Measurements from ENCODE around the gene DCAF4.
A peak's percentile ranks its signal among the peaks of the same experiment; 100 is the strongest.

The DCAF4 gene

GRCh38 chr14:72926292-72927028, at the start of gene DCAF4:
TSS of gene DCAF4 (plus strand) at chr14:72926464. CDS start at chr14:72937979, 11,515 bp downstream.
- no peak for DNase-seq

DNA sequence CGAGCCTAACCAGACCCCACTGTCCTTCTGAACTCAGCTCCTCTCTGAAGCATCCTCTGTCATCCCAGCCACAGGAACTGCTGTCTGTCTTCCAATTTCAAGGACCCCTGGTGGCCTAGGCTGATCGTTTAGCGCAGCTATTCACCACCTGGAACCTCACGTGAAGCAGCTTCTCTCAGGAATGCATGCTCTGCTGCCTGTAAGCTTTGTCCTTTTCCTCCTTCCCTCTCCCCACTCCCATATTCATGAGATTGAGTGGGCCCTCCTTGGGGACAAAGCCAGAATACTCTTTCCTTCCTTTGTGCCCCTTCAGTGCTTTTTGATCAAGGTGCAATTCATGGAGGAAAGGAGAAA, 49.6 kb upstream of the DCAF4 start:
- DNase-seq, result no peak

GRCh38 chr14:72878746-72879145, 47.5 kb upstream of the DCAF4 start:
- DNase-seq, result no peak

DNA sequence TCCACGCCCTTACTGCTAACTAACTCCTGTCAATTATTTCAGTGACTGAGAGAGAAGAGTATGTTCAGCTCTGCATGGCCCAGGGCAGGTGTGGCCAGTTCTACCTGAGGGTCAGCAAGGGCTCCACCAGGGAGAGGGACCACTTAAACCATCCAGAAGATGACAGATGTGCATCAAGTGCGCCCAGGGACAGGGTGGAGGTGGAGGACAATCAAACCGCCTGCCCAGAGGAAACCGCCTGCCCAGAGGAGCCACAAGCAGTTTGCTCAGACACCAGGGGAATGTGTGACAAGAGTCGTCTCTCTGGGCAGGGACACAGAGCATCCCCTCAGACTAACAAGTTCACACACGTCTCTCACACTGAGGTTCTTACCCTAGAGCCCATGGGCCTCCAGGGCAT, 46.8 kb upstream of the DCAF4 start:
- DNase-seq, result no peak

GRCh38 chr14:72880164-72880563, 46.1 kb upstream of the DCAF4 start:
- no peak for DNase-seq

DNA sequence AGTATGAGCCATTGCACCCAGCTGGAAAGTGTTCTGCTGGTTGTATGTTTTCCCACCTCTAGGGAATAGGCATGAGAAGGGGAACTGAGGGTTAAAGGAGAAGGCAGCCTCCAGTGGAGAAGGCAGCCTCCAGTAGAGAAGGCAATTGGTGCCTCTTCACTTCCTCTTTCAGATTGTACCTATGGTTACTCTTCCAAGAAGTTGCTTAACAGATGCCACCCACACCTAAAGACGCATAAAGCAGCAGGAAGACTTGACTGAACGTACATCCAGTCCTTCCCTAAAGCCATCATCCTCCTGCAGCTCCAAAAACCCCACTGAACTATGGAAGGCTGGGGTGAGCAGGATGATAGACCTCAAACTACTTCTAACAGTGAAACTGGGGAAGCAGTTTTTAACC, 45.4 kb upstream of the DCAF4 start:
- DNase-seq, result no peak

GRCh38 chr14:72881543-72881942, 44.7 kb upstream of the DCAF4 start:
- no peak for DNase-seq

- DNase-seq, result no peak
Measured at GRCh38 chr14:72882047-72882446, 44.2 kb upstream of the DCAF4 start.

- no peak for DNase-seq
Measured at GRCh38 chr14:72882463-72882862, 43.8 kb upstream of the DCAF4 start.

GRCh38 chr14:72883109-72883508, 43.2 kb upstream of the DCAF4 start:
- DNase-seq, result no peak

- DNase-seq, result no peak
Measured at GRCh38 chr14:72883961-72884360, 42.3 kb upstream of the DCAF4 start.

DNA sequence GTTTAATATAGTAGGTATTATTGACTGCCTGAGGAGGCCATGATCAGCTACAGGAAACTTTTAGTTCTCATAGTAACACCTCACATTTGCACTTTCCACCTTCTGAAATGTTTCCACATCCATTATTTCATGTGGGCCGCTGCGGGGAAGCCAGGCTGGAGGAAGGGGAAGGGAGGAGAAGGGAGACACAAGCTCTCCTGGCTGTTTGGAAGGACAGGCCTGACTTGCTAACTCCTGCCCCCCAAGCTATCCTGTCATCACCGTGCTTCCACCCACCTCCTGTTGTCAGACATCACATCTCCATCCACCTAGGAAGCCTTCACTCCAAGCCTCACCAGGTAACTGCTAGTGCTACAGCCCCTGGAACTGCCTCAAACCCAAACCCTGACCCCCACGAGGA, 41.9 kb upstream of the DCAF4 start:
- DNase-seq, result no peak

DNA sequence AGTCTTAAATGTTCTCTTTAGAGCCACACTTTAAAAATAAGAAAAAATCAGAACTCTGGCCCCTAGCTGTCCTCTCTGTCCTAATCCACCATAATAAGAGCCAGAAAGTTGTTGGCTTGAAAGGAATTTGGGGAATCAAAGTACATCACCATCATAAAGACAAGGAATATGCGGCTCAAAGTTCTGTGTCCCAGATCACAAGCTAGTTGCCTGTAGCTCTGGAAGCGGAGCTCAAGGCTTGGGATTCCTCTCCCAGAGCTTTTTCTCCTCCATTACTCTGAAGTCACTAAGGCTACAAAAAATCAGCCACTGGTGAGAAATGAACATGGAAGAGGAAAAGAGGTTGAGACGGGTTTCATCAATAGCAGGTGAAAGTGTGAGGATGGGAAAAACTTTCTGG, 38.8 kb upstream of the DCAF4 start:
- no peak for DNase-seq

GRCh38 chr14:72888192-72888591, 38.1 kb upstream of the DCAF4 start:
- no peak for DNase-seq

DNA sequence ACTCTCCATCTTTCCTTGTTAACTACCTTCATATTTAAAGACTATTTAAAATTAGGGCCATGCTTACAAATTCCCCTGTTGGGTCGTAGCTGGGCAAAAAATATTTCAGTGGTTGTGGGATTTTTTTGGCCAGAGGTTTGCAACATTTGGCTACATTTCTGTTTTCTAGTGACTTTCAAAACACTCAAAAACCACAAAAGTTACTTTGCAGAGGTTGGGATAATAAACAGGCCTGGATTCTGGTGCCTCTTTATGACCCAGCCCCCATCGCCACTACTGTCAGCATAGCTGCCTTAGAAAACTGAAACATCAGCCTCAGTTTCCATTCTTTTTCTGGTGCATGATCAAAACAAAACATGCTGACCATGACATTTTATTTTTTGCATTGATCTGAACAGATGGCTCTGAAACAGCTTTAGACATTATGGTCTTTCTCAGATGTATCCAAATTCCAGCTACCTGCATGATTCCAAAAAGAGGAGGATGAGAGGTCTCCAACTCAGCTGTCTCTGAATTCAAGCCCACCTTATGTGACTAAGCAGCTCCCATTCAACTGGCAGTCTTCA, 37.5 kb upstream of the DCAF4 start:
- DNase-seq, result no peak

DNA sequence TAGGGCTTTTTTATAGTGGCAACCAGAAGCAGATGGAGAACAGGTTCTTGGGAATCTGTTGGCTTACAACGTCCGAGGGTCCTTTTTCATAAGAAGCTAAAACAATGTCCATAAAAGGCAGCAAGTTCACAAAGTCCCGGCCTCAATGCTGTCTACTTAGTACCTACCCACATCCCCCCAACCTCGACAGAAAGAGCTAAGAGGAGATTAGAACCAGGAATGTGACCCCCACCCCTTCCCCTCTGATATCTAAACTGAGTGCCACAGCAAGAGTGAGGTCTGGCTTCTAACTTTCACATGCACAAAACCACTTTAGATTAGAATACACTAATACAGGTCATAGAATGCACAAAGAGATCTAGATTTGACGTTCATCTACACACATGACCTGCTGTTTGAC, 36.9 kb upstream of the DCAF4 start:
- DNase-seq, result no peak

GRCh38 chr14:72891666-72892102, 34.6 kb upstream of the DCAF4 start:
- no peak for DNase-seq

DNA sequence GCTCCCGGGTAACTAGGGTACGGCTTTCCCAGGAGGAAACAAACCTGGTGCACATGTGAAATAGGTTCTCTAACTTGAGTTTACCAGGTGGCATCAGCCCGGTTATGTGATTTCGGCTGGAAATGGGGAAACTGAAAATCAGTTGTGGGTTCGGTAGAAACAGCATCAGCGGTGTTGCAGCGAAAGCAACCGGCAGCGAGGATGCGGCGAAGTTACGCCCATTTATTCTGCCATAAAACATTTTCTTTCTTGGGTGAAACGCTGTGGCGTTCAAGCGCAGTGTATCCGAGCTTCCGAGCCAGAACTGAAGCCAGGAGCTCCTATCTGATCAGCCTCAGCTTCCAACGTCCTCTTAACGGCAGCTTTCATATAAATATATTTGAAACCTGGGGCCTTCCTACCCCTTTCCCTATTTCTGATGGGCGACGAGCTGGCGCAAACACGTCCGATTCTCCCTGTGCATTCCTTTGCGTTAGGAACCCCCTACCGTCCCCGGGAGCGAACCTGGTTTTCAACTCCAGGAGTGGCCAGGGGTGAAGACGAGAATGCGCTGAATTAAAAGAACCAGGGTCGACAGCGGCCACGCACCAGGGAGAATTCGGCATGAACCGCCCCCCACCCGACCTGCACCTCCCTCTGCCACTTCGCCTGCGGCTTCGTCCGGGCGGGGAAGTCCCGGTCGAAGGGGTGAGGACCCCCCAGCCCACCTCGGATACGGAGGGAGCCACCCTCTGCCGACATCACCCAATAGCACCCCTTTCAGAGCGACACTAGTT, 34.0 kb upstream of the DCAF4 start:
- peak; percentile 45 for DNase-seq

DNA sequence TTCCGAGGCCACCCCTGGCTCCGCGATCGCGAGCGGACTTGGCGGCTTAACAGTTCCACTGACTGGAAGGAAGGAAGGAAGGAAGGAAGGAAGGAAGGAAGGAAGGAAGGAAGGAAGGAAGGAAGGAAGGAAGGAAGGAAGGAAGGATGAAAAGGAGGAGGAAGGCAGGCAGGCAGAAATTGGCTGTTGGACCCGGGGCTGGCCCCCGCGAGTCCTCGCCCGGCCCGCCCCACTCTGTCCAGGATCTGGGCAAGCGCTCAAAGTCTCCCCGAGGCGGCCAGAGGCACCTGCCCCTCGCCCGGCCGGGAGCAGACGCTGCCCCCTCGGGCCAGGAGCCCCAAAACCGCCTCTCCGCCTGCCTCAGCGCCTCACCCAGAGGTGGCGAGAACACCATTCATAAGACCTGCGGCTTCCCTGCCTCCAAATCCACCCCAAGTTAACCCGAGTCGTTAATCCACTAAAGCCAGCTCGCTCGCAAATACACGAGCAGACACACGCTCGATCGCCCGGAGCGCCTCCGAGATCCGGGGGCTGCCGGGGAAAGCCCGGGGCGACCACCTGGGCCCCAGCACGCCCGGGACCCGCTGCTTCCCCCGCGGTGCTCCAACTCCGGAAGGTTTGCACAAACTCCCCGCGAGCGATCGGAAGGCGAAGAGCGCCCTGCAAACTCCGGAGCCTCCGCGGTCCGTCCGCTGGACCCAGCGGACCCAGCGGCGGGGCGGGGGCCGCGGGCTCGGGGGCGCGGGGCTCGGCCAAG, 33.2 kb upstream of the DCAF4 start:
- peak; percentile 51 for DNase-seq

- DNase-seq, result peak; percentile 96
Measured at GRCh38 chr14:72893636-72894322, 32.5 kb upstream of the DCAF4 start, which contains the start of gene DPF3. TSS of gene DPF3 (minus strand) at chr14:72894101. CDS start at chr14:72894088, 13 bp downstream.

GRCh38 chr14:72894323-72894622, 32.0 kb upstream of the DCAF4 start:
- no peak for DNase-seq

- peak; percentile 19 for DNase-seq
Measured at GRCh38 chr14:72894623-72895378, 31.5 kb upstream of the DCAF4 start.

Measured in CD4-positive, alpha-beta T cell treated with Interleukin-17A for 4 hours (primary cell).